Measurements from ENCODE around the gene PAX2. TPM values are rescaled to one million over a fixed set of nuclear protein-coding genes. Genes with fewer than 3 reads are reported as not detected.

Gene PAX2
- total RNA-seq, 4 donors from 2014 or later: not detected

DNA sequence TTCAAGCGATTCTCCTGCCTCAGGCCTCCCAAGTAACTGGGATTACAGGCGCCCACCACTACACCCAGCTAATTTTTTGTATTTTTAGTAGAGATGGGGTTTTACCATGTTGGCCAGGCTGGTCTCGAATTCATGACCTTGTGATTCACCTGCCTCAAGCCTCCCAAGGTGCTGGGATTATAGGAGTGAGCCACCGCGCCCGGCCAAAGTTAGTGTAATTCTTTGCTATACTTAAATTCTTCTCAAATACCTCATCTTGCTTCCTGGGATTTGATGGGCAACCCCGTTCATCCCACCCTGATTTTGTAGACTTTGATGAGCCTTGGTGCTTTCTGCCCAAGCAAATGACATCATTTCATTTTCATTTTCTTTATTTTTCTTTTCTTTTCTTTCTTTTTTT, 54.5 kb downstream of the PAX2 start:
- TF ChIP-seq POLR2A (IDR thresholded peaks at IDR 0.05): no peak
- TF ChIP-seq, protein P1, sequence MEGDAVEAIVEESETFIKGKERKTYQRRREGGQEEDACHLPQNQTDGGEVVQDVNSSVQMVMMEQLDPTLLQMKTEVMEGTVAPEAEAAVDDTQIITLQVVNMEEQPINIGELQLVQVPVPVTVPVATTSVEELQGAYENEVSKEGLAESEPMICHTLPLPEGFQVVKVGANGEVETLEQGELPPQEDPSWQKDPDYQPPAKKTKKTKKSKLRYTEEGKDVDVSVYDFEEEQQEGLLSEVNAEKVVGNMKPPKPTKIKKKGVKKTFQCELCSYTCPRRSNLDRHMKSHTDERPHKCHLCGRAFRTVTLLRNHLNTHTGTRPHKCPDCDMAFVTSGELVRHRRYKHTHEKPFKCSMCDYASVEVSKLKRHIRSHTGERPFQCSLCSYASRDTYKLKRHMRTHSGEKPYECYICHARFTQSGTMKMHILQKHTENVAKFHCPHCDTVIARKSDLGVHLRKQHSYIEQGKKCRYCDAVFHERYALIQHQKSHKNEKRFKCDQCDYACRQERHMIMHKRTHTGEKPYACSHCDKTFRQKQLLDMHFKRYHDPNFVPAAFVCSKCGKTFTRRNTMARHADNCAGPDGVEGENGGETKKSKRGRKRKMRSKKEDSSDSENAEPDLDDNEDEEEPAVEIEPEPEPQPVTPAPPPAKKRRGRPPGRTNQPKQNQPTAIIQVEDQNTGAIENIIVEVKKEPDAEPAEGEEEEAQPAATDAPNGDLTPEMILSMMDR (IDR thresholded peaks at IDR 0.05): no peak
- Histone ChIP-seq H3K9me3 (no peaks in the 10 kb centered on the region), H3K36me3 (no peaks in the 10 kb centered on the region), H3K4me3 (no peak overlapping the region), H3K4me1 (no peaks in the 10 kb centered on the region), H3K27ac (no peak overlapping the region), H3K27me3 (peaks cover 0 to 94% (median 2%) of the 10 kb centered on the region in 4 donors)
- DNase-seq: no peak
- intact Hi-C loops (cut with DNase I): no loop called here
- 80 to 82% methylated on average over 7 of the region's 7 CpGs for WGBS, 2 donors

GRCh38 chr10:100800931-100801330, 55.5 kb downstream of the PAX2 start:
- H3K27ac ChIP-seq: no peak overlapping the region
- DNase-seq: no peak
- peaks cover 0 to 98% (median 2%) of the 10 kb centered on the region in 4 donors for H3K27me3 ChIP-seq
- no peak overlapping the region for H3K4me3 ChIP-seq
- H3K9me3 ChIP-seq: no peaks in the 10 kb centered on the region
- no peak for TF ChIP-seq POLR2A (IDR thresholded peaks at IDR 0.05)
- TF ChIP-seq, protein P1 (IDR thresholded peaks at IDR 0.05): no peak
- H3K4me1 ChIP-seq: no peaks in the 10 kb centered on the region
- no peaks in the 10 kb centered on the region for H3K36me3 ChIP-seq
- 58 to 59% methylated on average over 4 of the region's 4 CpGs for WGBS, 2 donors
- intact Hi-C loops (cut with DNase I): no loop called here

DNA sequence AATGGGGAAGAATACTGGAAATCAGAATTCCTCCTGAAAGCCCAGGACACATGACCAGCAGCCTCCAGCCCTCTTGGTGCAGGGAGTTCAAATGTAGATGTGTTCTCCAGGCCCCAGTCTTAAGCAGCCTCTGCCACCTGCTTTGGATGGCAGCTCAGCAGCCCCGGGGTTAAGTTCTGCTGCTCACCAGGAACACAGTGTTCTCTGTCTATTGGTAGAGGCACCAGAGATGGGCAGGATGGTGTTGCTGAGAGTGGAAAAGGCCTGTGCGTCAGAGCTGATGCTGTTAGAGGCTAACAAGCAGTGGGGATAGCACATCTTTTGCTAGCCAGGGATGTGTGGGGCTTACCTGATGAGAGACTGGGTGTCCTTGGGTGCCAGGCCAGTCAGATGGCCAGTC, 56.8 kb downstream of the PAX2 start:
- no peak for DNase-seq
- Histone ChIP-seq H3K4me3 (no peak overlapping the region), H3K9me3 (no peaks in the 10 kb centered on the region), H3K27ac (no peak overlapping the region), H3K36me3 (no peaks in the 10 kb centered on the region), H3K27me3 (peaks cover 0 to 98% (median 2%) of the 10 kb centered on the region in 4 donors), H3K4me1 (no peaks in the 10 kb centered on the region)
- intact Hi-C loops (cut with DNase I): no loop called here
- 67% methylated on average over 1 of the region's 2 CpGs; no CpG with 5 or more reads in 1 of the 2 donors for WGBS, 2 donors
- TF ChIP-seq POLR2A (IDR thresholded peaks at IDR 0.05): no peak
- TF ChIP-seq, protein P1 (IDR thresholded peaks at IDR 0.05): no peak

GRCh38 chr10:100802607-100803006, 57.2 kb downstream of the PAX2 start:
- Histone ChIP-seq H3K4me3 (no peak overlapping the region), H3K27ac (no peak overlapping the region), H3K4me1 (no peaks in the 10 kb centered on the region), H3K9me3 (no peaks in the 10 kb centered on the region), H3K27me3 (peaks cover 0 to 98% (median 2%) of the 10 kb centered on the region in 4 donors), H3K36me3 (no peaks in the 10 kb centered on the region)
- WGBS, 2 donors: 55 to 63% methylated on average over 10 of the region's 10 CpGs
- intact Hi-C loops (cut with DNase I): no loop called here
- TF ChIP-seq, protein P1 (IDR thresholded peaks at IDR 0.05): no peak
- TF ChIP-seq POLR2A (IDR thresholded peaks at IDR 0.05): no peak
- no peak for DNase-seq

- Histone ChIP-seq H3K27me3 (peaks cover 0 to 98% (median 2%) of the 10 kb centered on the region in 4 donors), H3K36me3 (no peaks in the 10 kb centered on the region), H3K9me3 (no peaks in the 10 kb centered on the region), H3K4me1 (no peaks in the 10 kb centered on the region), H3K27ac (no peak overlapping the region), H3K4me3 (no peak overlapping the region)
- DNase-seq: no peak
- intact Hi-C loops (cut with DNase I): no loop called here
- TF ChIP-seq POLR2A (IDR thresholded peaks at IDR 0.05): no peak
- TF ChIP-seq, protein P1 (IDR thresholded peaks at IDR 0.05): no peak
- WGBS, 2 donors: 32 to 43% methylated on average over 6 of the region's 6 CpGs
Observed at GRCh38 chr10:100803492-100803891, 58.1 kb downstream of the PAX2 start.

Measured in esophagus squamous epithelium (tissue), 5 donors.